HepG2 (cell line): ENCODE results near the gene POLR2J. TPM values are rescaled to one million over a fixed set of nuclear protein-coding genes. Genes with fewer than 3 reads are reported as not detected.
"Not testable (repeated sequence)": the region's sequence is repeated elsewhere in the genome, so short reads cannot be mapped to it uniquely, and the experiment has no call there.

Experiments
- ATAC-seq: fragments of 200-7000 bp; cut with Tn5 transposase; 3 replicates; pipeline ENCODE4 v1.9.1; 2020; ENCODE audit warnings: mild to moderate bottlenecking, moderate library complexity
- BruUV-seq: library from RNA; stranded (reverse); fragments of 400-500 nt; replicated peaks from 2 replicates; lab custom pipeline; 2021; lab: Mats Ljungman, UMichigan
- CTCF ChIA-PET: fragments of 300-600 bp; formaldehyde crosslinking; extraction: SDS; loops from one replicate; lab custom pipeline; 2021; ENCODE audit warnings: low total read pairs, inconsistent platforms, low intra/inter-chr PET ratio; lab: Yijun Ruan, JAX
- POLR2A ChIA-PET: fragments of 350-600 bp; sonication (Branson Sonifier 250); formaldehyde crosslinking; loops from one replicate; lab custom pipeline; 2020; ENCODE audit warnings: antibody characterized with exemption, inconsistent platforms; lab: Yijun Ruan, JAX
- DNase-seq: peaks from one replicate; pipeline ENCODE4 v3.0.0-alpha.2; 2015; ENCODE audit warnings: low spot score
- FAIRE-seq: peaks from 3 replicates; lab custom pipeline; 2011; peaks lifted over from hg19 to GRCh38; lab: Jason Lieb, UNC
- H2AFZ ChIP-seq: one replicate; pipeline ENCODE4 v1.6.1; 2011; ENCODE audit warnings: low read length, inconsistent platforms
- H3K27ac ChIP-seq: fragments of 300-600 bp; 3 replicates; pipeline ENCODE4 v1.8.0; 2011; ENCODE audit warnings: mixed run types, mild to moderate bottlenecking, mixed read lengths, low read length, inconsistent platforms; ENCODE audit not compliant: insufficient read depth; ENCODE audit errors: extremely low read length
- H3K27me3 ChIP-seq, 2 experiments: fragments of 200-600 bp in 1 of 2; 2 replicates in 1 of 2; 3 replicates in 1 of 2; pipeline versions ENCODE4 v1.6.0 to v1.8.0; 2011; ENCODE audit warnings: low read length in 2 of 2, mild to moderate bottlenecking in 2 of 2, moderate library complexity in 2 of 2, inconsistent platforms in 1 of 2; ENCODE audit not compliant: insufficient read depth in 2 of 2, control insufficient read depth in 1 of 2
- H3K36me3 ChIP-seq, 2 experiments: fragments of 200-600 bp in 1 of 2; replicated peaks in 1 of 2; 2 replicates in 1 of 2; 3 replicates in 1 of 2; pipeline versions ENCODE4 v1.5.1 to v1.8.0; 2011; ENCODE audit warnings: low read length in 2 of 2, inconsistent platforms in 1 of 2; ENCODE audit not compliant: insufficient read depth in 2 of 2, control insufficient read depth in 1 of 2
- H3K4me1 ChIP-seq: 2 replicates; pipeline ENCODE4 v1.5.1; 2012; ENCODE audit warnings: low read length, inconsistent platforms; ENCODE audit not compliant: insufficient read depth
- H3K4me2 ChIP-seq: 2 replicates; pipeline ENCODE4 v1.6.0; 2011; ENCODE audit warnings: low read depth, low read length, inconsistent platforms
- H3K4me3 ChIP-seq, 3 experiments: fragments of 200-600 bp in 1 of 3; sonication (generic), shearing (Covaris generic) in 1 of 3; replicated peaks in 1 of 3; 2 replicates each; pipeline ENCODE4 v1.5.1; 2011 to 2016; ENCODE audit warnings: low read length in 3 of 3, inconsistent platforms in 2 of 3, low read depth in 2 of 3, mild to moderate bottlenecking in 2 of 3, control low read depth in 1 of 3, mixed read lengths in 1 of 3; ENCODE audit not compliant: insufficient read depth in 1 of 3
- H3K79me2 ChIP-seq: one replicate; pipeline ENCODE4 v1.6.1; 2011; ENCODE audit warnings: low read length, inconsistent platforms; ENCODE audit not compliant: insufficient read depth
- H3K9ac ChIP-seq: 2 replicates; pipeline ENCODE4 v1.6.0; 2011; ENCODE audit warnings: mild to moderate bottlenecking, low read depth, low read length, inconsistent platforms; ENCODE audit not compliant: insufficient read depth
- H3K9me3 ChIP-seq: 2 replicates; pipeline ENCODE4 v1.5.1; 2012; ENCODE audit warnings: mild to moderate bottlenecking, low read length
- H4K20me1 ChIP-seq: 2 replicates; pipeline ENCODE4 v1.6.0; 2011; ENCODE audit warnings: inconsistent platforms, mild to moderate bottlenecking, low read length, moderate library complexity; ENCODE audit not compliant: insufficient read depth
- AGO2 ChIP-seq: fragments of 200-400 bp; formaldehyde crosslinking; optimal IDR thresholded peaks from 2 replicates; pipeline ENCODE3; 2017; ENCODE audit warnings: mild to moderate bottlenecking, low read depth, low read length, moderate library complexity
- ATF7-NPFF ChIP-seq: sonication (generic); formaldehyde crosslinking; IDR thresholded peaks from 2 replicates; pipeline ENCODE4 v1.8.1; 2023; ENCODE audit warnings: mild to moderate bottlenecking, low read depth, missing genetic modification reagents, moderate library complexity
- CEBPG ChIP-seq: IDR thresholded peaks from 2 replicates; pipeline ENCODE4 v1.6.1; 2016
- RBFOX2 ChIP-seq: fragments of 200-400 bp; formaldehyde crosslinking; IDR thresholded peaks from 2 replicates; pipeline ENCODE4 v1.6.1; 2017; ENCODE audit warnings: low read depth, mild to moderate bottlenecking, low read length
- ZNF121 ChIP-seq: sonication (generic); formaldehyde crosslinking; IDR thresholded peaks from 2 replicates; pipeline ENCODE4 v1.5.0; 2020; ENCODE audit warnings: mild to moderate bottlenecking, missing genetic modification reagents
- ZNF460 ChIP-seq: sonication (generic); formaldehyde crosslinking; IDR thresholded peaks from 2 replicates; pipeline ENCODE4 v1.5.1; 2020; ENCODE audit warnings: missing genetic modification reagents, mild to moderate bottlenecking, borderline replicate concordance
- WGBS: methylation state at CpG from one replicate; pipeline ENCODE4 v1.1.6; 2017; ENCODE audit warnings: low lambda C conversion rate; 5-methylcytosine and 5-hydroxymethylcytosine counted together
- in situ Hi-C: cut with HindIII; loops from 2 replicates; pipeline ENCODE4 v1.10.0; 2017; ENCODE audit warnings: low pct_unique_long_range_greater_than_20kb; ENCODE audit not compliant: extremely low pct_ligation_motif_present
- intact Hi-C: fragments of 100-400 bp; cut with micrococcal nuclease; formaldehyde crosslinking; loops from one replicate; pipeline ENCODE4 v1.10.0; 2022; ENCODE audit not compliant: unreplicated experiment
- polyA plus RNA-seq, 8 experiments: library from polyadenylated mRNA; depleted of rRNA in 3 of 8; stranded (reverse) in 7 of 8; unstranded in 1 of 8; fragments of >200 nt; fragmentation: Illumina TruSeq in 4 of 8; extraction: Trizol in 4 of 8; gene quantifications; 2 replicates each; pipeline versions ENCODE4 v1.2.1 to v1.2.3, GENCODE V29; 2011 to 2016; ENCODE audit warnings: low read depth in 4 of 8, missing spikeins in 1 of 8, mixed read lengths in 1 of 8; ENCODE audit not compliant: insufficient read depth in 1 of 8
- total RNA-seq, 5 experiments: library from RNA; depleted of rRNA; stranded (reverse); fragments of >200 nt; fragmentation: Illumina TruSeq; extraction: Trizol; gene quantifications; 2 replicates each; pipeline ENCODE4 v1.2.3, GENCODE V29; 2016; ENCODE audit warnings: low read depth in 1 of 5

POLR2J gene
- total and polyA plus RNA-seq, 2 of the 13 experiments (the other 11 are each of a cell fraction or from before 2014, with no cell fraction given): 41.2 to 71.4 TPM

- FAIRE-seq (no peak), ATAC-seq (no peak), DNase-seq (no peak)
- no peak overlapping the region for H2AFZ ChIP-seq
- H3K4me2 ChIP-seq: no peak overlapping the region
- no peak overlapping the region for H3K9ac ChIP-seq
- intact Hi-C loops (no loop called here), in situ Hi-C loops (no loop called here)
- no peaks in the 10 kb centered on the region for H3K9me3 ChIP-seq
- H3K27me3 ChIP-seq: no peaks in the 10 kb centered on the region
- BruUV-seq: no TSS peak
- peaks cover 9 to 12% of the 10 kb centered on the region in 2 experiments; a peak in 3 of 5 replicates for H3K36me3 ChIP-seq
- H3K4me1 ChIP-seq: peaks cover 16% of the 10 kb centered on the region
- peak; percentile 66 for TF ChIP-seq AGO2
- no peak for TF ChIP-seq ATF7-NPFF (CRISPR knock-in tag)
- TF ChIP-seq RBFOX2: 0 out of 2 replicates have a peak, but pooled peaks have one; percentile 27
- H3K27ac ChIP-seq: no peak overlapping the region
- no peaks in the 10 kb centered on the region for H4K20me1 ChIP-seq
- WGBS: 83% methylated on average over 1 of the region's 11 CpGs
- no peak overlapping the region for H3K4me3 ChIP-seq
- CTCF ChIA-PET: no interaction called here
- no peaks in the 10 kb centered on the region for H3K79me2 ChIP-seq
- POLR2A ChIA-PET: no interaction called here
These were observed 23.1 kb downstream of the POLR2J start for GRCh38 chr7:102455596-102455995.

GRCh38 chr7:102454932-102455331 is 23.8 kb downstream of the POLR2J start:
- H3K27ac ChIP-seq, DNase-seq, H3K4me3 ChIP-seq, H2AFZ ChIP-seq, in situ Hi-C loops, H3K9me3 ChIP-seq, POLR2A ChIA-PET, FAIRE-seq, intact Hi-C loops, H4K20me1 ChIP-seq, H3K9ac ChIP-seq, ATAC-seq, H3K27me3 ChIP-seq, BruUV-seq, CTCF ChIA-PET, H3K4me2 ChIP-seq, H3K79me2 ChIP-seq: not testable (repeated sequence)
- peak; percentile 97 for TF ChIP-seq ZNF121 (CRISPR knock-in tag)
- 0 out of 2 replicates have a peak, but pooled peaks have one; percentile 5 for TF ChIP-seq CEBPG (CRISPR knock-in tag)
- TF ChIP-seq ZNF460 (CRISPR knock-in tag): peak; percentile 42; the same call in 1 of the 2 replicates
- H3K36me3 ChIP-seq: peaks cover 8 to 12% of the 10 kb centered on the region in 2 experiments; a peak in 3 of 5 replicates
- peaks cover 16% of the 10 kb centered on the region for H3K4me1 ChIP-seq
- 92% methylated on average over 8 of the region's 10 CpGs for WGBS
